Measurements from ENCODE around the gene EPM2AIP1.

The EPM2AIP1 gene

GRCh38 chr3:36991147-36991546, 1.8 kb downstream of the EPM2AIP1 start:
- H3K4me1 ChIP-seq (ENCODE audit: low read length): peaks cover 37% of the 10 kb centered on the region
- peak overlapping the region; percentile 90 for H3K4me3 ChIP-seq (ENCODE audit: low read length)
- peak overlapping the region; percentile 83 for H3K4me2 ChIP-seq (ENCODE audit: low read length)
- no peak for TF ChIP-seq EZH2phosphoT487 (IDR thresholded peaks at IDR 0.05; ENCODE audit: low read depth)
- TF ChIP-seq CTCF (IDR thresholded peaks at IDR 0.05; ENCODE audit: low read depth, low read length): no peak
- H2AFZ ChIP-seq (ENCODE audit: low read depth, low read length): no peak overlapping the region
- peaks cover 32% of the 10 kb centered on the region for H4K20me1 ChIP-seq (ENCODE audit: insufficient read depth, low read length)
- peak overlapping the region; percentile 93 for H3K9ac ChIP-seq (ENCODE audit: low read length)
- peaks cover 59% of the 10 kb centered on the region for H3K36me3 ChIP-seq (replicated peaks; ENCODE audit: low read depth, low read length)
- no peaks in the 10 kb centered on the region for H3K27me3 ChIP-seq (ENCODE audit: low read depth, low read length)
- H3K27ac ChIP-seq (ENCODE audit: low read length): peak overlapping the region; percentile 88
- H3K9me3 ChIP-seq (ENCODE audit: insufficient read depth, low read length): no peaks in the 10 kb centered on the region
- peaks cover 80% of the 10 kb centered on the region for H3K79me2 ChIP-seq (ENCODE audit: low read length)

GRCh38 chr3:36989568-36989967, 3.4 kb downstream of the EPM2AIP1 start:
- Histone ChIP-seq H3K9me3 (ENCODE audit: insufficient read depth, low read length) (no peaks in the 10 kb centered on the region), H3K4me2 (ENCODE audit: low read length) (peak overlapping the region; percentile 83), H3K79me2 (ENCODE audit: low read length) (peaks cover 71% of the 10 kb centered on the region), H3K9ac (ENCODE audit: low read length) (peak overlapping the region; percentile 93), H3K4me1 (ENCODE audit: low read length) (peaks cover 37% of the 10 kb centered on the region), H4K20me1 (ENCODE audit: insufficient read depth, low read length) (peaks cover 32% of the 10 kb centered on the region), H2AFZ (ENCODE audit: low read depth, low read length) (no peak overlapping the region), H3K27ac (ENCODE audit: low read length) (peak overlapping the region; percentile 88), H3K4me3 (ENCODE audit: low read length) (peak overlapping the region; percentile 90), H3K36me3 (replicated peaks; ENCODE audit: low read depth, low read length) (peaks cover 70% of the 10 kb centered on the region), H3K27me3 (ENCODE audit: low read depth, low read length) (no peaks in the 10 kb centered on the region)
- no peak for TF ChIP-seq CTCF (IDR thresholded peaks at IDR 0.05; ENCODE audit: low read depth, low read length)
- TF ChIP-seq EZH2phosphoT487 (IDR thresholded peaks at IDR 0.05; ENCODE audit: low read depth): no peak

- Histone ChIP-seq H3K27me3 (ENCODE audit: low read depth, low read length) (no peaks in the 10 kb centered on the region), H3K4me2 (ENCODE audit: low read length) (peak overlapping the region; percentile 83), H2AFZ (ENCODE audit: low read depth, low read length) (no peak overlapping the region), H3K79me2 (ENCODE audit: low read length) (peaks cover 65% of the 10 kb centered on the region), H4K20me1 (ENCODE audit: insufficient read depth, low read length) (peaks cover 32% of the 10 kb centered on the region), H3K9ac (ENCODE audit: low read length) (peak overlapping the region; percentile 93), H3K4me3 (ENCODE audit: low read length) (peak overlapping the region; percentile 90), H3K4me1 (ENCODE audit: low read length) (peaks cover 32% of the 10 kb centered on the region), H3K9me3 (ENCODE audit: insufficient read depth, low read length) (no peaks in the 10 kb centered on the region), H3K36me3 (replicated peaks; ENCODE audit: low read depth, low read length) (peaks cover 75% of the 10 kb centered on the region), H3K27ac (ENCODE audit: low read length) (peak overlapping the region; percentile 88)
- TF ChIP-seq CTCF (IDR thresholded peaks at IDR 0.05; ENCODE audit: low read depth, low read length) (no peak), EZH2phosphoT487 (IDR thresholded peaks at IDR 0.05; ENCODE audit: low read depth) (no peak)
These were observed 3.9 kb downstream of the EPM2AIP1 start for GRCh38 chr3:36989005-36989404.

- peak overlapping the region; percentile 88 for H3K27ac ChIP-seq (ENCODE audit: low read length)
- H3K4me1 ChIP-seq (ENCODE audit: low read length): peaks cover 32% of the 10 kb centered on the region
- H3K4me2 ChIP-seq (ENCODE audit: low read length): peak overlapping the region; percentile 83
- H2AFZ ChIP-seq (ENCODE audit: low read depth, low read length): no peak overlapping the region
- H3K4me3 ChIP-seq (ENCODE audit: low read length): peak overlapping the region; percentile 90
- peaks cover 82% of the 10 kb centered on the region for H3K36me3 ChIP-seq (replicated peaks; ENCODE audit: low read depth, low read length)
- peak overlapping the region; percentile 36 for H3K9ac ChIP-seq (ENCODE audit: low read length)
- H4K20me1 ChIP-seq (ENCODE audit: insufficient read depth, low read length): peaks cover 32% of the 10 kb centered on the region
- TF ChIP-seq CTCF (IDR thresholded peaks at IDR 0.05; ENCODE audit: low read depth, low read length) (no peak), EZH2phosphoT487 (IDR thresholded peaks at IDR 0.05; ENCODE audit: low read depth) (no peak)
- no peaks in the 10 kb centered on the region for H3K9me3 ChIP-seq (ENCODE audit: insufficient read depth, low read length)
- H3K79me2 ChIP-seq (ENCODE audit: low read length): peaks cover 61% of the 10 kb centered on the region
- no peaks in the 10 kb centered on the region for H3K27me3 ChIP-seq (ENCODE audit: low read depth, low read length)
These were observed 4.6 kb downstream of the EPM2AIP1 start for GRCh38 chr3:36988356-36988755.

All from OCI-LY3 (cell line).